K562 (cell line): ENCODE measurements around the gene SIGMAR1.

Experiments
- FOXK1 ChIP-seq: sonication (generic); formaldehyde crosslinking; IDR thresholded peaks from 2 replicates; pipeline ENCODE4 v1.8.0; 2022; ENCODE audit warnings: missing genetic modification reagents, mild to moderate bottlenecking, borderline replicate concordance
- JUN ChIP-seq, 2 experiments: sonication (generic) in 1 of 2; formaldehyde crosslinking in 1 of 2; IDR thresholded peaks; 2 replicates each; pipeline versions ENCODE4 v1.6.1 to v1.8.0; 2012 to 2022; ENCODE audit warnings: borderline replicate concordance in 2 of 2, mild to moderate bottlenecking in 2 of 2, improper control_type of control experiment in 1 of 2, low read depth in 1 of 2, low read length in 1 of 2, missing genetic modification reagents in 1 of 2
- JUNB ChIP-seq: fragments of 450-650 bp; formaldehyde crosslinking; conservative IDR thresholded peaks from 2 replicates; pipeline ENCODE4 v1.4.0; 2020; ENCODE audit warnings: mild to moderate bottlenecking
- NCOR1 ChIP-seq: fragments of 450-650 bp; IDR thresholded peaks from 2 replicates; pipeline ENCODE4 v1.6.1; 2016; ENCODE audit warnings: mild to moderate bottlenecking, moderate library complexity
- NR3C1 ChIP-seq: sonication (generic); formaldehyde crosslinking; IDR thresholded peaks from 2 replicates; pipeline ENCODE4 v1.8.1; 2022; ENCODE audit warnings: missing genetic modification reagents
- RBM15 ChIP-seq: fragments of 200-400 bp; formaldehyde crosslinking; IDR thresholded peaks from 2 replicates; pipeline ENCODE4 v1.6.1; 2018; ENCODE audit warnings: mild to moderate bottlenecking, low read length, moderate library complexity; ENCODE audit not compliant: insufficient read depth
- RBM22 ChIP-seq: fragments of 200-400 bp; formaldehyde crosslinking; IDR thresholded peaks from 2 replicates; pipeline ENCODE4 v1.6.1; 2018; ENCODE audit warnings: low read length, low read depth; ENCODE audit not compliant: poor library complexity, severe bottlenecking
- TAF1 ChIP-seq: IDR thresholded peaks from 2 replicates; pipeline ENCODE4 v1.6.1; 2011; ENCODE audit warnings: mild to moderate bottlenecking, low read length, moderate library complexity; ENCODE audit not compliant: insufficient read depth, control insufficient read depth, severe bottlenecking; ENCODE audit errors: extremely low read depth
- TAF9B ChIP-seq: fragments of 450-650 bp; IDR thresholded peaks from 2 replicates; pipeline ENCODE4 v1.6.1; 2018; ENCODE audit warnings: mild to moderate bottlenecking; ENCODE audit not compliant: partially characterized antibody
- U2AF1 ChIP-seq: fragments of 200-400 bp; formaldehyde crosslinking; optimal IDR thresholded peaks from 2 replicates; pipeline ENCODE3; 2017; ENCODE audit warnings: mild to moderate bottlenecking, low read depth, low read length, moderate library complexity
- USF2 ChIP-seq: sonication (generic); formaldehyde crosslinking; IDR thresholded peaks from 2 replicates; pipeline ENCODE4 v1.5.0; 2020; ENCODE audit warnings: missing genetic modification reagents
- TF ChIP-seq, protein P1 (sequence below), 2 experiments: fragments of 450-650 bp; formaldehyde crosslinking in 1 of 2; IDR thresholded peaks; 2 replicates each; pipeline versions ENCODE4 v1.4.0 to v1.6.1; 2014 to 2020; ENCODE audit warnings: mild to moderate bottlenecking in 2 of 2, borderline replicate concordance in 1 of 2, low read depth in 1 of 2

DNA sequence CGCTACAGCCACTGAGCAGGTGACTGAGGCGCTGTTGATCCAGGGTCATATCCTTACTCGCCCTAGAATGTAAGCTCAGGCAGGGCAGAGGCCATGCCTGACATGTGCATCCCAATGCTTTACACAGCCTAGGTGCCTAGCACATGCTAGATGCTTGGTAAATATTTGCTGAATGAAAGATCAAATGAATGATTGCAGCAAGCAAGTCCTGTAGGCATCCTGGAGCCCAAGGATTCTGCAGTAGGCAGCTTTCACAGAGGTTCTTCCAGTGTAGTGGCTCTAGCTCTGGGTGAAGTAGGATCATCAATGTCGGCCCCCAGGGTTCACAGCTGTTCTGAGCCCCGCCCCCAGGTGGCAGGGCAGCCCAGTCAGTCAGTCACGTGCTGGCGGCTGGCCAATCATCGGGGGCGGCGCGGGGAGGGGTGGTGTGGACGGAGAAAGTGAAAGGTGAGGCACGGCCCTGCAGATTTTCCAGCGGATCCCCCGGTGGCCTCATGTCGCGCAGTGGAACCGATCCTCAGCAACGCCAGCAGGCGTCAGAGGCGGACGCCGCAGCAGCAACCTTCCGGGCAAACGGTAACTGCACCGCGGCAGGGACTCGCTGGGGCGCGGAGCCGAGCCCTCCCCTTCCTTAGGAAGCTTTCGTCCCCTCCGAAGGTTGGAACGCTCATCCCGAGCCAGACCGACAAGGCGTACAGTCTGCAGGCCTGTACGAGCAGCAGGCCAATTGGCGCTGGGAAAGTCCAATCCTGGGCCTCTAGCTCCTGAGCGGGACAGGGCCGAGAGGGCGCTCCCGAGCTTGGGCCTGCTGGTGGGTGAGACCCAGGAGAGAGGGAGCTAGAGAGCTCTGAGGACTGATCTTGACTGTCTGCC is 8.9 kb upstream of the SIGMAR1 start, which contains the start of gene GALT:
- no peak for TF ChIP-seq NR3C1 (CRISPR knock-in tag)
- no peak for TF ChIP-seq RBM15
- TF ChIP-seq RBM22 = no peak
- TF ChIP-seq NCOR1 = no peak
- no peak for TF ChIP-seq FOXK1 (CRISPR knock-in tag)
- TF ChIP-seq TAF9B = peak; percentile 47
- TF ChIP-seq TAF1 = no peak
- TF ChIP-seq JUNB (CRISPR knock-in tag) = no peak
- TF ChIP-seq U2AF1 = no peak
- TF ChIP-seq JUN (IDR thresholded peaks at IDR 0.05; ENCODE audit: borderline replicate concordance, low read depth, low read length) = no peak; the same call in 1 of the 2 replicates
- no peak for TF ChIP-seq JUN (CRISPR knock-in tag; IDR thresholded peaks at IDR 0.05; ENCODE audit: borderline replicate concordance)
- TF ChIP-seq, protein P1, sequence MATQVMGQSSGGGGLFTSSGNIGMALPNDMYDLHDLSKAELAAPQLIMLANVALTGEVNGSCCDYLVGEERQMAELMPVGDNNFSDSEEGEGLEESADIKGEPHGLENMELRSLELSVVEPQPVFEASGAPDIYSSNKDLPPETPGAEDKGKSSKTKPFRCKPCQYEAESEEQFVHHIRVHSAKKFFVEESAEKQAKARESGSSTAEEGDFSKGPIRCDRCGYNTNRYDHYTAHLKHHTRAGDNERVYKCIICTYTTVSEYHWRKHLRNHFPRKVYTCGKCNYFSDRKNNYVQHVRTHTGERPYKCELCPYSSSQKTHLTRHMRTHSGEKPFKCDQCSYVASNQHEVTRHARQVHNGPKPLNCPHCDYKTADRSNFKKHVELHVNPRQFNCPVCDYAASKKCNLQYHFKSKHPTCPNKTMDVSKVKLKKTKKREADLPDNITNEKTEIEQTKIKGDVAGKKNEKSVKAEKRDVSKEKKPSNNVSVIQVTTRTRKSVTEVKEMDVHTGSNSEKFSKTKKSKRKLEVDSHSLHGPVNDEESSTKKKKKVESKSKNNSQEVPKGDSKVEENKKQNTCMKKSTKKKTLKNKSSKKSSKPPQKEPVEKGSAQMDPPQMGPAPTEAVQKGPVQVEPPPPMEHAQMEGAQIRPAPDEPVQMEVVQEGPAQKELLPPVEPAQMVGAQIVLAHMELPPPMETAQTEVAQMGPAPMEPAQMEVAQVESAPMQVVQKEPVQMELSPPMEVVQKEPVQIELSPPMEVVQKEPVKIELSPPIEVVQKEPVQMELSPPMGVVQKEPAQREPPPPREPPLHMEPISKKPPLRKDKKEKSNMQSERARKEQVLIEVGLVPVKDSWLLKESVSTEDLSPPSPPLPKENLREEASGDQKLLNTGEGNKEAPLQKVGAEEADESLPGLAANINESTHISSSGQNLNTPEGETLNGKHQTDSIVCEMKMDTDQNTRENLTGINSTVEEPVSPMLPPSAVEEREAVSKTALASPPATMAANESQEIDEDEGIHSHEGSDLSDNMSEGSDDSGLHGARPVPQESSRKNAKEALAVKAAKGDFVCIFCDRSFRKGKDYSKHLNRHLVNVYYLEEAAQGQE (IDR thresholded peaks at IDR 0.05; ENCODE audit: borderline replicate concordance) = peak; percentile 84
- TF ChIP-seq, protein P1 (CRISPR knock-in tag; IDR thresholded peaks at IDR 0.05; ENCODE audit: low read depth) = no peak
- TF ChIP-seq USF2 (CRISPR knock-in tag) = peak; percentile 100
